ENCODE measurements around the gene CACNA2D3.

CACNA2D3 gene

GRCh38 chr3:54939557-54940300, 817.4 kb downstream of the CACNA2D3 start:
- H3K27ac ChIP-seq = no peak overlapping the region
- no peak for TF ChIP-seq ZFX (IDR thresholded peaks at IDR 0.05; ENCODE audit: borderline replicate concordance)
- TF ChIP-seq, protein P1, sequence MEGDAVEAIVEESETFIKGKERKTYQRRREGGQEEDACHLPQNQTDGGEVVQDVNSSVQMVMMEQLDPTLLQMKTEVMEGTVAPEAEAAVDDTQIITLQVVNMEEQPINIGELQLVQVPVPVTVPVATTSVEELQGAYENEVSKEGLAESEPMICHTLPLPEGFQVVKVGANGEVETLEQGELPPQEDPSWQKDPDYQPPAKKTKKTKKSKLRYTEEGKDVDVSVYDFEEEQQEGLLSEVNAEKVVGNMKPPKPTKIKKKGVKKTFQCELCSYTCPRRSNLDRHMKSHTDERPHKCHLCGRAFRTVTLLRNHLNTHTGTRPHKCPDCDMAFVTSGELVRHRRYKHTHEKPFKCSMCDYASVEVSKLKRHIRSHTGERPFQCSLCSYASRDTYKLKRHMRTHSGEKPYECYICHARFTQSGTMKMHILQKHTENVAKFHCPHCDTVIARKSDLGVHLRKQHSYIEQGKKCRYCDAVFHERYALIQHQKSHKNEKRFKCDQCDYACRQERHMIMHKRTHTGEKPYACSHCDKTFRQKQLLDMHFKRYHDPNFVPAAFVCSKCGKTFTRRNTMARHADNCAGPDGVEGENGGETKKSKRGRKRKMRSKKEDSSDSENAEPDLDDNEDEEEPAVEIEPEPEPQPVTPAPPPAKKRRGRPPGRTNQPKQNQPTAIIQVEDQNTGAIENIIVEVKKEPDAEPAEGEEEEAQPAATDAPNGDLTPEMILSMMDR (IDR thresholded peaks at IDR 0.05) = no peak

DNA sequence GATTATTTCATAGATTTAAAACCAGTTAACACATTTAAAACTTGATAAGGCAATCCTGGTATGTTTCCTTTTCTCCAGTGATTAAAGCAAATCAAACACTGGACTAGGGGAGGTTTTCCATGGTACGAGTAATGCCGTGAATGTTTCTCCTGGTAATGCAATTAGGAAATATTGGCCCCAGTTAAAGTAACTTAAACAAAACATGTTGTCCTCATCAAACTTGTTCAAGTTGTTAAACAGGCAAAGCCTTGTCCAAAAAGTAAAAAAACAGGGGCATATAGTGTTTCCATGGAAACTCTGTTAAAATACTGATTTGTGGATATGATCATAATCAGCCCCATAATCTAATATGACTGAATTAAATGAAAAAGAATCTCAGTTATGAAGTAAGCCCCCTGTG, 818.6 kb downstream of the CACNA2D3 start:
- TF ChIP-seq, protein P1 (IDR thresholded peaks at IDR 0.05) = no peak
- TF ChIP-seq ZFX (IDR thresholded peaks at IDR 0.05; ENCODE audit: borderline replicate concordance) = no peak

DNA sequence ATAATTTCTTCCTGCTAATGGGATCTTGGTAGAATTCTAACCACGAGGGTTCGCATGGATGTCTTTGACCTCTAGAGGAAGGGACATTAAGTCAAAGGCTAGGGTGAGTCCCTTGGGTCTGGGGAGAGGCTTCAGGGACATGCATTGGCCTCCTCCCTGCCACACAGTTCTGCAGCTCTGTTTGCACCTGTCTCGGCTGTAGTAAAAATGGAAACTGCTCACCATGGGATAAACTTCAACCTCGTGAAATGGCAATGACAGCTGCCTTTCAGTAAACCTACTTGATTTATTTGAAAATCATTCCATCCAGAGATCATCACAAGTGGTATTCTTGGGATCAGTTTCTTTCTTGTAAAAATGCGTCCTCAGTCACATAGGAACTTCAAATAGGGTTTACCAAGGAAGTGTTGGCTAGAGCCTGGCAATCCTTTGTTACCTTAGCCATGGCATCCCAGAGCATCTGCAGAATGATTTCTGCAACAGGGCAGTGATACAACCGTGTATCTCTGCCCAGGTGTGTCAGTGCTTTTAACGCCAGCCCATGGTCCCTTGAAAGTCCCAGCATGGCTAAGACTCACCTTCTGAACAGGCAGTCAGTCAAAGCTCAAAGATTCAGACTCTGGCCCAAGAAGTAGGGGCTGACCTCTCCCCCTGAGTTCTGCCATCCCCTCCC, 819.5 kb downstream of the CACNA2D3 start:
- H3K27ac ChIP-seq = no peak overlapping the region
- TF ChIP-seq ZFX (IDR thresholded peaks at IDR 0.05; ENCODE audit: borderline replicate concordance) = no peak
- TF ChIP-seq, protein P1 (IDR thresholded peaks at IDR 0.05) = no peak

More for the DNA sequence above, 818.6 kb downstream of the CACNA2D3 start:
- H3K27ac ChIP-seq = no peak overlapping the region

- no peak for TF ChIP-seq ZFX (IDR thresholded peaks at IDR 0.05; ENCODE audit: borderline replicate concordance)
- TF ChIP-seq, protein P1 (IDR thresholded peaks at IDR 0.05) = no peak
These were observed 827.2 kb downstream of the CACNA2D3 start for GRCh38 chr3:54949491-54950044.

DNA sequence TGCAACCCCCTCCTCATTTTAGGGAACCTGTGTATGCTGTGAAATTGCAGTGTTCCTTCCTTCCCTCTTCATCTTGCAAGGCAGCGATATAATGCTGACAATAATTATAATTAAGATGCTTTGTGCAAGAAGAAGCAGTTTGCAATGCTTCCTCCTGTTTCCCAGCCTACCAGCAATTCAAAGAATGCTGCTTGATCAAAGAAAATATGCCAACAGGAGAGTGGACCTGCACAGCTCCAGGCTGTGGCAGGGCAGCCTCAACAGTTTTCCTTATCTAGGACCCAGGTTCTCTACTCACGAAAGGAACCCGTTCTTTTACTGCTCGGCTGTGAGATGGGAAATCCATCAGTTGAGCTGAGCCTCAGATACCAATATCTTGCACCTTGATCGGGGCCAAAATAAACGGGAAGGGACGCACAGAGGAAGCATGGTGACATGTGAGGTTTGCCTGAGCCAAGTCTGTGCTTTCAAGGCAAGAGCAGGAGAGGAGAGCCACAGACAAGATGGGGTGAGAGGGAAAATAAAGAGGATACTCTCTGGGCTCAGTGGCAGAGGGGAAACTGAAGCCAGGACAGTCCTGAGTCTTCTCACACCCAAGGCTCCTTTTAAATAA, 828.1 kb downstream of the CACNA2D3 start:
- H3K27ac ChIP-seq = no peak overlapping the region
- TF ChIP-seq, protein P1 (IDR thresholded peaks at IDR 0.05) = no peak
- no peak for TF ChIP-seq ZFX (IDR thresholded peaks at IDR 0.05; ENCODE audit: borderline replicate concordance)

More at GRCh38 chr3:54949491-54950044, 827.2 kb downstream of the CACNA2D3 start:
- H3K27ac ChIP-seq = no peak overlapping the region

DNA sequence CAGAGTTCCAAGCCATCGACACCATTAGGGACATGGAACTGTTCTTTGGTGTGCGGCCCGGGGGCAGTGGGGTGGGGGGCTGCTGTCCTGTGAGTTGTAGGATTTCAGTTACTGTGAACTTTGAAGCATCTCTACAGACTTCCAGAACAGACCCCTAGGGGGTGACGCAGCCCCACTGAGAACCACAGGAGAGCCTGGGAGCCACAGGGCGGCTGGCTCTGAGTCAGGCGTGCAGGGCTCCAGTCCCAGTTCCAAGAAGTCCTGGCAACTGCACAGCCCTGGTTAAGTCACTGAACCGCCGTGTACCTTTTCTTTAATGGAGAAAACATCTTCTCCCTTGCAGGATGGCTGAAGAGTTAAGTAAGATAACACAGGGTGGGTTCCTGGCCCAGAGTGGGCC, 829.1 kb downstream of the CACNA2D3 start:
- no peak overlapping the region for H3K27ac ChIP-seq
- TF ChIP-seq ZFX (IDR thresholded peaks at IDR 0.05; ENCODE audit: borderline replicate concordance) = no peak
- TF ChIP-seq, protein P1 (IDR thresholded peaks at IDR 0.05) = no peak
